Measurements from ENCODE around the gene NRN1L. TPM values are rescaled to one million over a fixed set of nuclear protein-coding genes. Genes with fewer than 3 reads are reported as not detected.

NRN1L gene
- total and polyA plus RNA-seq, 2 of the 4 experiments (the other 2 are of a cell fraction): 0.27 TPM; not detected in 1

- POLR2A ChIA-PET (ENCODE audit: unreplicated experiment): no interaction called here
- peak overlapping the region; percentile 45 for H2AK9ac ChIP-seq (replicated peaks; ENCODE audit: low read depth, low read length, poor library complexity)
- H3K79me1 ChIP-seq (ENCODE audit: low read depth in 1 of 2, low read length in 2 of 2): peaks cover 0 to 11% of the 10 kb centered on the region in 2 experiments; a peak in 2 of 4 replicates
- H3K56ac ChIP-seq (ENCODE audit: extremely low read depth, insufficient read depth, low read length): no peak overlapping the region
- H4K8ac ChIP-seq (ENCODE audit: low read depth in 2 of 2, low read length in 2 of 2): no peak overlapping the region
- no peak overlapping the region for H3K4me2 ChIP-seq (ENCODE audit: low read depth, low read length)
- no peak overlapping the region for H3K18ac ChIP-seq (ENCODE audit: low read depth, low read length)
- in situ Hi-C loops (cut with MboI; ENCODE audit: low sequenced_read_pairs) (no loop called here), dilution Hi-C loops (cut with HindIII; ENCODE audit: low sequenced_read_pairs, unreplicated experiment) (no loop called here), intact Hi-C loops (cut with micrococcal nuclease) (loop anchor here (1.0 kb wide), 1 partner anchor 46 kb away; no protein-coding TSS in a partner anchor)
- H2AFZ ChIP-seq (replicated peaks; ENCODE audit: low read length, poor library complexity): peak overlapping the region; percentile 38
- peaks cover 68% of the 10 kb centered on the region for H3K36me3 ChIP-seq (ENCODE audit: control insufficient read depth, insufficient read depth, low read length)
- no peak overlapping the region for H3K4ac ChIP-seq (ENCODE audit: low read depth, low read length)
- H2BK5ac ChIP-seq (ENCODE audit: low read depth, low read length, poor library complexity, severe bottlenecking): no peak overlapping the region
- H3K27me3 ChIP-seq (ENCODE audit: control insufficient read depth, insufficient read depth, low read length): no peaks in the 10 kb centered on the region
- H3K4me3 ChIP-seq (ENCODE audit: insufficient read depth, low read depth, low read length): no peak overlapping the region
- 100% methylated on average over 5 of the region's 18 CpGs; no CpG with 5 or more reads in 1 of the 2 experiments for WGBS, 2 experiments (ENCODE audit: extremely low coverage in 2 of 2, insufficient read length in 1 of 2)
- no peaks in the 10 kb centered on the region for H3K9me3 ChIP-seq (ENCODE audit: control insufficient read depth, insufficient read depth, low read length)
- BruUV-seq (replicated peaks): no TSS peak
- no peak overlapping the region for H2BK120ac ChIP-seq (ENCODE audit: low read depth, low read length)
- H4K20me1 ChIP-seq (ENCODE audit: insufficient read depth, low read length): peaks cover 34% of the 10 kb centered on the region
- no peak overlapping the region for H3K9ac ChIP-seq (ENCODE audit: low read depth, low read length)
- no peak overlapping the region for H2BK20ac ChIP-seq (ENCODE audit: low read depth, low read length)
- ATAC-seq (ENCODE audit: low read depth): no peak; the same call in 1 of the 2 replicates
- H3K4me1 ChIP-seq (ENCODE audit: control insufficient read depth, insufficient read depth, low read length): peaks cover 4% of the 10 kb centered on the region; the same call in 1 of the 2 replicates
- H3K23ac ChIP-seq (ENCODE audit: low read depth, low read length): no peak overlapping the region
- H4K91ac ChIP-seq (ENCODE audit: insufficient read depth, low read depth, low read length): no peak overlapping the region
- no peak overlapping the region for H2AK5ac ChIP-seq (ENCODE audit: low read depth, low read length)
- H4K5ac ChIP-seq (ENCODE audit: low read depth, low read length): no peak overlapping the region
- TF ChIP-seq MXI1 (IDR thresholded peaks at IDR 0.05; ENCODE audit: borderline replicate concordance, low read depth, low read length) (no peak), FOS (IDR thresholded peaks at IDR 0.05; ENCODE audit: low read depth, low read length) (no peak), CTCF (conservative IDR thresholded peaks at IDR 0.05; ENCODE audit: low read depth, low read length) (no peak), CEBPB (IDR thresholded peaks at IDR 0.05; ENCODE audit: low read depth, low read length) (no peak), NFE2L2 (IDR thresholded peaks at IDR 0.05; ENCODE audit: low read depth, low read length) (no peak), SMC3 (IDR thresholded peaks at IDR 0.05; ENCODE audit: low read depth, low read length) (no peak), MAZ (IDR thresholded peaks at IDR 0.05; ENCODE audit: borderline replicate concordance, low read depth, low read length) (no peak), RCOR1 (IDR thresholded peaks at IDR 0.05; ENCODE audit: insufficient replicate concordance, low read length) (no peak)
- no peaks in the 10 kb centered on the region for H3K9me1 ChIP-seq (ENCODE audit: insufficient read depth, low read length)
- DNase-seq: no peak
- H3K14ac ChIP-seq (replicated peaks; ENCODE audit: low read depth, low read length): no peak overlapping the region
- CTCF ChIA-PET: interaction anchor here (0.6 to 1.6 kb wide), 4 partner anchors 10 to 46 kb away, joined by 3 to 8 read pairs (median 6); partner anchors contain the start of gene PSKH1
- no peak overlapping the region for H3K27ac ChIP-seq (ENCODE audit: insufficient read depth, low read length)
- no peak overlapping the region for H2BK15ac ChIP-seq (ENCODE audit: low read depth, low read length)
These were observed 2.1 kb upstream of the NRN1L start for GRCh38 chr16:67882374-67883145.
